HG02610 (cell line): ENCODE measurements around the gene MRI1.

ENCODE experiments used
- ATAC-seq: cut with Tn5 transposase; IDR thresholded peaks from one replicate; pipeline ENCODE4 v1.9.1; 2021; ENCODE audit warnings: mild to moderate bottlenecking, moderate library complexity; ENCODE audit not compliant: unreplicated experiment

MRI1 gene

GRCh38 chr19:13821292-13821691 is 57.0 kb downstream of the MRI1 start:
- ATAC-seq = no peak

DNA sequence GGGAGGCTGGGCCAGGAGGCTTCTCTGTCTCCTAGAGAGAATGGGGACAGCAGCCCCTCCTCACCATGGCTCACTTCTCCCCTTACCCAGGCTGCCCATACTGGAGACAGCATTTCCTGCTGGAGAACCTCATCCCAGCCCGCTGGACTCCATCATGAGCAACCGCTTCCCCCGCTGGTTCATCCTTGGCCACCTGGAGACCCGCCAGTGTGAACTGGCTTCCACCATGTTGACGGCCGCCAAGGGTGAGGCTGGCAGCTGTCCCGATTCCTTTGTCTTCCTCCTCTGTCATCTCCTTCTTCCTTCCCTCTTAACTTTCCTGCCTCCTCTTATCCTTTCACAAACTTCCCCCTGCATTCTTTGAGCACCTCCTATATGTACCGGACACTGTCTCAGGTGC is 58.9 kb downstream of the MRI1 start:
- no peak for ATAC-seq
